IPS-NIHi7 (cell line): ENCODE results near the gene SEMA4D.
A peak's percentile ranks its signal among the peaks of the same experiment; 100 is the strongest.

ENCODE experiments used
- DNase-seq: peaks from one replicate; pipeline ENCODE4 v3.0.0; 2012; ENCODE audit warnings: mixed read lengths; ENCODE audit errors: extremely low spot score

The SEMA4D gene

GRCh38 chr9:89412951-89413350, 85.0 kb downstream of the SEMA4D start:
- DNase-seq = no peak

- DNase-seq = no peak
These were observed 85.4 kb downstream of the SEMA4D start for GRCh38 chr9:89412541-89412940.

DNA sequence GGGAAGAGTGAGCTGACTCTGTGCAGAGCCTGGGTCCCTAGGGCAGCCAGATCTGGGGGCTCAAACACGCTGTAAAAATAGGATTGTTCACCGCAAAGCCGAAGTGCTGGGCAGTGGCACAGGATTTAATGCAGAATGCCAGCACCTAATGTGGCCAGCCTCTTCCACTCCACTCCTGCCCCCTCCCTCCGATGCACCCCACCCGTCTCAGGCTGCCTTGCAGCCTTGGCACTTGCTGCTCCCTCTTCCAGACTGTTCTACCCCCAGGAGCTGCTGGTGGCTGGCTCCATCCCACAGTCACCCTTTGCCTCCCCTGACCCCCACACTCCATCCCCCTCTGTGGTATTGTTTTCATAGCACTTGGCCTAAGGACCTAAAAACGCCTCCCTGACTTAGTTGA, 86.2 kb downstream of the SEMA4D start:
- DNase-seq = no peak

- DNase-seq = peak; percentile 41
These were observed 87.1 kb downstream of the SEMA4D start for GRCh38 chr9:89410641-89411350.

- no peak for DNase-seq
These were observed 87.9 kb downstream of the SEMA4D start for GRCh38 chr9:89410022-89410421.

GRCh38 chr9:89409466-89409865, 88.4 kb downstream of the SEMA4D start:
- no peak for DNase-seq

- no peak for DNase-seq
These were observed 89.2 kb downstream of the SEMA4D start for GRCh38 chr9:89408628-89409101.

- DNase-seq = no peak
These were observed 90.8 kb downstream of the SEMA4D start for GRCh38 chr9:89407070-89407469.

DNA sequence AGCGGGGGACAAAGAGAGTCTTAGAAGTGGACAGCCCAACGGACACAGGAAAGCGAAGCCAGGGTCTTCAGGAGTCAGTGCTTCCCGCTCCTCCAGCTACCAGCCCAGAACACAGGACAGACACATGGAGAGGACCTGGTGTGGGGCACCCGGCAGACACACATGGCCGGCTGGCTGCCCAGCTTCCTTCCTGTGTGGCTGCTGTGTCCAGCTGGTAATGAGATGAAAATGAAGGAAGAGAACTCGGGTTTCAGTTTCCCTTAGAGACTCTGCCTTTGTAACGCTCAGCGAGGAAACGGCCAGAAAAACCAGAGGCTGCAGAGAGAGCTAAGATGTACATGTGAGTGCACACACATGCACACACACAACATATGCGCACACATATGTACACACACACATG, 92.1 kb downstream of the SEMA4D start:
- DNase-seq = no peak

- DNase-seq = no peak
These were observed 93.8 kb downstream of the SEMA4D start for GRCh38 chr9:89404074-89404473.

DNA sequence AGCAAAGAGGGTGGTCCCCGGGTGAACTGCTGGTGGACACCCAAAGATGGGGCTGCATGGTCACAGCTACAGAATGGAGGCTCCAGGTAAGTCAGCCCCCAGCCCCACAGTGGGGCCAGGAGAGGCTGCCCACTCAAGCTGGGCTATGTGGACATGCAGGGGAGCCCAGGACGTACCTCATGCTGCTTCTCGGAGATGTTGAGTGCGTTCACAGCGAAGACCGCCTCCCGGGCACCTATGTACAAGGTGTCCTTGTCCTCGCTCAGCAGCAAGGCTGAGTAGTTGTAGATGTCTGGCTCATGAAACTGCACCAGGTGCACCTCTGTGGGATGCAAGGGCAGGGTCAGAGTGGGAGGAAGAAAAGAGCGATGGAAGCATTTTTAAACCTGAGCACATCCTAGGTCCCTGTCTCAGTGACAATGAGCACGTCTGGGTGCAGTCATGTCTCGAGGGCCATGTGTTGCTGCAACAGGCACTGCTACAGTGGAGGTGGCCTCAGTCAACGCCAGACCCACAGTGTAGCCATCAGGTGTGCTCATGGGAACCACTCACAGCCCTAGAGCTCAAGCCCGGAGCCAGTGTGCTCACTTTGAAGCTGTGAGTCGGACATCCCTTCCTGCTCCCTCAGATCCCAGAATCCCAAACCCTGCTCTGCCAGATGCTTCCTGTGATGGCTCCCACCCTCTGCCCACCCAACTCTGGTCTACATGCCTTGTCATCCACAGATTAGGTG, 95.1 kb downstream of the SEMA4D start:
- DNase-seq = no peak

GRCh38 chr9:89400403-89401116, 97.4 kb downstream of the SEMA4D start:
- no peak for DNase-seq

DNA sequence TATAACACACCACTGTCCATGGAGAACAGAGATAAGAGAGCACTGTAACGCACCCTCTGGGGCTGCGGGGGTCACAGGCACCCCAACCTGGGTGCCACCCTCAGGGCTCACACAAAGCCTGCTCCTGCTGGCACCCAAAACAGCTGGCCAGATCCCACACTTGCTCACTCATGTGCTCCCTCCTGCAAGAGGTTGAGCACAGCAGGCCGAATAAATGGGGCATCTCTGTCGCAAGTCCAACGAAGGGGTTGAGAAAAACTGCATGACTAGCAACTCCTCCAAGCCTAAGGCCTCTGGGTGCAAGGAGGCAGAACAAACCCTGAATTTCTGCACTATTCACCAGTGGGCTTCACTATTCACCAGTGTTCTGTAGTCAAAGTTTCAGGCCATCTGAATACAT, 99.3 kb downstream of the SEMA4D start:
- no peak for DNase-seq

- no peak for DNase-seq
These were observed 100.4 kb downstream of the SEMA4D start for GRCh38 chr9:89397471-89397870.

DNA sequence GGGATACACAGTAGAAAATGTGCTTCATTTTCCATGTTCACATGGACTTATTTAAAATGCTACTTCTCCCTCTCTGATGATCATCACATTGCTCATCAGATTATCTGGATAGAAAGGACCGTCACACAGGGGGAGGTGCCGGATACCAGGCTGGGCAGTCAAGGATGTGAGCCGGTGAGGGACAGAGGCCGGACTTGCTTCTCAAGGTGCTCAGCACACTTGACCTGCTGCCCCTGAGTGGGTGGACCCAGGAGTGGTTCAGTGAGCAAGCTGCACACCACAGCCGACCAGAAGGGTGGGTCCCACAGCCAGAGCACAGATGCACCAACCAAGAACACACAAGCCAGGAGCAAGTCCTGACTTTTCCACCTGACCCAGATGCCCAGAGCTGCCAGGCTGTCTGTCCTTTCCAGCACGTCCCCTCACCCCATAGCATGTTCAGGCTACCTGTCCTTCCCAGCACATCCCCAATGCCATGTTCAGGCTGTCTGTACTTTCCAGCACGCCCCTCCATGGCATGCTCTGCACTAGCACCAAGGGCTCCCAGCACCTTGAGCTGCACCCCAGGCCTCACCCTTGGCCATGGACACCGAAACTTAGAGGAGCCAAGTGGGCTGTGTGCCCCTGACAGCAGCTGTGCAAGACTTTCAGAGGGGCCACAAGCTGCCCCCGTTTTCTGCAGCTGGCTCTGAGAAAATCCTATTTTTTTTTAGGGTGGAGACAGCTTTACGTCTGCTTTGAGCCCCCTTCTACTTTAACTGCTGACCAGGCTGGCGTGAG, 101.8 kb downstream of the SEMA4D start:
- no peak for DNase-seq

DNA sequence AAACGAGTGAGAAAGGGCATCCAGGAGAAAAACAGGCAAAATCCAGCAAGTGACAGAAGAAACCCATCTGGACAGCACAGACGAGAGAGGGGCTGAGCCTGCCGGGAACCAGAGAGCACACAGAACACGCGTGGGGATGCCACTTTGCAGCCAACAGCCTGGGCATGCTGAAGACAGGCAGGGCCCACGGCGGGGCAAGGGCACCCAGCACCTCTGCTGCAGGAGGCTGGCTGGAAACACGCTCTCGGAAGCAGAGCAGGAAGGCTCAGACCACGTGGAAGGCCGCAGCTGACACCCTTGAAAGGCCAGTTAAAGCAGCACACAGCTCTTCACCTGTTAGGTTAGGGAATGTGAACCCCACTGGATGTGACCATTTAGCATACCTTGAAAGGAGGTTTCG, 103.5 kb downstream of the SEMA4D start:
- no peak for DNase-seq

- DNase-seq = no peak
These were observed 106.3 kb downstream of the SEMA4D start for GRCh38 chr9:89391585-89391984.

DNA sequence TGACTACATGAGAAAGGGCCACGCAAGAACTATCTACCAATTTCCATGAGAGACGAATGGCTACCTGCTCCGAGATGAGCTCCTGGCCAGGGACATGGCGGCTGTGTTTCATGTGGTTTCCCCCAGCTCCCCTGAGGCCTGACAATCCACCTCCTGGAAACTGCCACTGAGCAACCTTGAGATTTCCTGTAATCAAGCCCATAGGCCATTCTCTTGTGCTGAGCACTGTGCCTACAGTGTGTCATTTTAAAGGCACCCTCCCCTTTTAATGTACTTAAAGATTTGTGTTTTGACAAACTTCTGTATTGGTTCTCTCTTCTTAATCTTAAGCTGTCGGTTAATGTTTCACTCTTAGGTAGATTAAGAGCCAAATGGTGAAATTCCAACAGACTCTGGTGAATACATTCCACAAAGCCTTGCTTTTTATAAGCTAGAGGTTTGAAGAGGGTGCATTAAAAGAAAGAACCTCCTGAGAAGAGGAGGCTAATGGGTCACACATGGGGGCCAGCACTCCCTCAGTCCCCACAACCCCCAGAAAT, 107.3 kb downstream of the SEMA4D start:
- DNase-seq = no peak

- DNase-seq = no peak
These were observed 107.8 kb downstream of the SEMA4D start for GRCh38 chr9:89390068-89390555.

- DNase-seq = no peak
These were observed 109.1 kb downstream of the SEMA4D start for GRCh38 chr9:89388868-89389177.

GRCh38 chr9:89388084-89388867, 109.6 kb downstream of the SEMA4D start:
- DNase-seq = no peak
